ENCODE results near the gene NRCAM. TPM values are rescaled to one million over a fixed set of nuclear protein-coding genes. Genes with fewer than 3 reads are reported as not detected.

Gene NRCAM
- polyA plus RNA-seq, 2 of the 4 experiments (the other 2 are of a cell fraction), result 129 to 210 TPM

GRCh38 chr7:108450160-108450559 lies 6.1 kb downstream of the NRCAM start:
- WGBS (ENCODE audit: missing lambda C conversion rate), result 85% methylated on average over 1 of the region's 1 CpG
- Histone ChIP-seq H3K4me3 (no peak overlapping the region), H3K4me2 (peak overlapping the region; percentile 83; the same call in 2 of the 3 replicates), H3K9me3 (no peaks in the 10 kb centered on the region), H3K27ac (no peak overlapping the region), H3K4me1 (peaks cover 90% of the 10 kb centered on the region)
- POLR2A ChIA-PET, result no interaction called here
- CTCF ChIA-PET, result interaction anchor here (1.2 kb wide), 1 partner anchor 47 kb away, joined by 3 read pairs; no protein-coding TSS in a partner anchor
- no peak for ATAC-seq
- no peak for DNase-seq (ENCODE audit: low read depth in 1 of 2, low spot score in 1 of 2)
- TF ChIP-seq PHF8 (IDR thresholded peaks at IDR 0.05; ENCODE audit: borderline replicate concordance, low read depth) (no peak), KDM1A (IDR thresholded peaks at IDR 0.05; ENCODE audit: low read depth) (no peak), HOXB5 (CRISPR knock-in tag; IDR thresholded peaks at IDR 0.05) (no peak), HOXA7 (CRISPR knock-in tag; IDR thresholded peaks at IDR 0.05) (no peak), HMGXB4 (CRISPR knock-in tag; IDR thresholded peaks at IDR 0.05; ENCODE audit: borderline replicate concordance) (no peak), FOSB (CRISPR knock-in tag; IDR thresholded peaks at IDR 0.05) (no peak), MAZ (IDR thresholded peaks at IDR 0.05; ENCODE audit: borderline replicate concordance, low read depth, low read length) (no peak), HES2 (IDR thresholded peaks at IDR 0.05) (no peak), HDAC2 (IDR thresholded peaks at IDR 0.05) (no peak), ZC3H11A (IDR thresholded peaks at IDR 0.05) (no peak), NR3C1 (IDR thresholded peaks at IDR 0.05) (no peak), POLR2A (IDR thresholded peaks at IDR 0.05; ENCODE audit: low read length) (no peak), TP53 (CRISPR knock-in tag; IDR thresholded peaks at IDR 0.05) (no peak), USF2 (IDR thresholded peaks at IDR 0.05) (no peak), JUN (IDR thresholded peaks at IDR 0.05) (no peak), FOXS1 (CRISPR knock-in tag; IDR thresholded peaks at IDR 0.05) (no peak)
- peak; percentile 23 for FAIRE-seq

GRCh38 chr7:108449521-108449920 lies 6.7 kb downstream of the NRCAM start:
- ChIA-PET POLR2A (no interaction called here), CTCF (no interaction called here)
- DNase-seq (ENCODE audit: low read depth in 1 of 2, low spot score in 1 of 2) (no peak), FAIRE-seq (no peak), ATAC-seq (no peak)
- no peak overlapping the region for H3K4me3 ChIP-seq
- no peaks in the 10 kb centered on the region for H3K9me3 ChIP-seq
- H3K4me2 ChIP-seq, result peak overlapping the region; percentile 83
- TF ChIP-seq HDAC2 (IDR thresholded peaks at IDR 0.05) (no peak), NR3C1 (IDR thresholded peaks at IDR 0.05) (no peak), PHF8 (IDR thresholded peaks at IDR 0.05; ENCODE audit: borderline replicate concordance, low read depth) (no peak), RAD21 (conservative IDR thresholded peaks at IDR 0.05 in 1 of 2, IDR thresholded peaks at IDR 0.05 in 1 of 2) (no peak), HOXA7 (CRISPR knock-in tag; IDR thresholded peaks at IDR 0.05) (no peak), KDM5A (IDR thresholded peaks at IDR 0.05) (no peak), MYC (IDR thresholded peaks at IDR 0.05; ENCODE audit: borderline replicate concordance, low read length) (no peak), EHMT2 (IDR thresholded peaks at IDR 0.05; ENCODE audit: low read depth) (no peak), JUN (IDR thresholded peaks at IDR 0.05) (no peak), FOSL2 (IDR thresholded peaks at IDR 0.05) (no peak), FOSL2 (CRISPR knock-in tag; IDR thresholded peaks at IDR 0.05) (no peak), BHLHE40 (IDR thresholded peaks at IDR 0.05; ENCODE audit: low read depth, low read length) (no peak), ESRRA (IDR thresholded peaks at IDR 0.05; ENCODE audit: borderline replicate concordance, low read length) (no peak)
- peaks cover 91% of the 10 kb centered on the region for H3K4me1 ChIP-seq
- H3K27ac ChIP-seq, result peak overlapping the region; percentile 2 to 62; a peak in 4 of 6 replicates
